IMR-90 (cell line): Measurements from ENCODE around the gene PLEKHG7. TPM values are rescaled to one million over a fixed set of nuclear protein-coding genes. Genes with fewer than 3 reads are reported as not detected.
A peak's percentile ranks its signal among the peaks of the same experiment; 100 is the strongest.

Experiments
- ATAC-seq: fragments of 200-7000 bp; cut with Tn5 transposase; 2 replicates; pipeline ENCODE4 v1.9.1; 2020; ENCODE audit warnings: low read depth, mild to moderate bottlenecking, moderate library complexity
- BruUV-seq: library from RNA; stranded (reverse); fragments of 400-500 nt; replicated peaks from 2 replicates; lab custom pipeline; 2021; lab: Mats Ljungman, UMichigan
- CTCF ChIA-PET: fragments of 300-600 bp; formaldehyde crosslinking; extraction: SDS; loops from one replicate; lab custom pipeline; 2021; ENCODE audit warnings: antibody characterized with exemption; lab: Yijun Ruan, JAX
- POLR2A ChIA-PET: fragments of 300-600 bp; sonication (Branson Sonifier 250); formaldehyde crosslinking; loops from one replicate; lab custom pipeline; 2022; ENCODE audit warnings: antibody characterized with exemption; ENCODE audit not compliant: unreplicated experiment; lab: Charles Lee
- DNase-seq: peaks from one replicate; pipeline ENCODE4 v3.0.0; 2013
- H2AFZ ChIP-seq: replicated peaks from 2 replicates; pipeline ENCODE3; 2013; ENCODE audit warnings: low read length, mild to moderate bottlenecking; ENCODE audit not compliant: poor library complexity
- H2AK5ac ChIP-seq: 2 replicates; pipeline ENCODE4 v1.6.1; 2013; ENCODE audit warnings: low read depth, low read length, inconsistent platforms
- H2AK9ac ChIP-seq: replicated peaks from 2 replicates; pipeline ENCODE3; 2013; ENCODE audit warnings: mild to moderate bottlenecking, low read depth, low read length, moderate library complexity; ENCODE audit not compliant: poor library complexity
- H2BK120ac ChIP-seq: 2 replicates; pipeline ENCODE4 v1.6.1; 2013; ENCODE audit warnings: low read depth, low read length, inconsistent platforms
- H2BK15ac ChIP-seq: 3 replicates; pipeline ENCODE4 v1.6.1; 2013; ENCODE audit warnings: low read depth, low read length, inconsistent platforms
- H2BK20ac ChIP-seq: 2 replicates; pipeline ENCODE4 v1.6.1; 2013; ENCODE audit warnings: low read depth, mild to moderate bottlenecking, inconsistent platforms, low read length, moderate library complexity
- H2BK5ac ChIP-seq: 2 replicates; pipeline ENCODE4 v1.6.1; 2013; ENCODE audit warnings: mild to moderate bottlenecking, low read depth, low read length, inconsistent platforms; ENCODE audit not compliant: poor library complexity, severe bottlenecking
- H3K14ac ChIP-seq: replicated peaks from 2 replicates; pipeline ENCODE4 v1.6.1; 2013; ENCODE audit warnings: low read depth, low read length, inconsistent platforms
- H3K18ac ChIP-seq: 2 replicates; pipeline ENCODE4 v1.6.1; 2013; ENCODE audit warnings: low read depth, low read length, control low read depth
- H3K23ac ChIP-seq: 2 replicates; pipeline ENCODE4 v1.6.1; 2013; ENCODE audit warnings: low read depth, low read length, inconsistent platforms
- H3K27ac ChIP-seq: 2 replicates; pipeline ENCODE4 v1.5.1; 2013; ENCODE audit warnings: mild to moderate bottlenecking, control low read depth, low read length; ENCODE audit not compliant: insufficient read depth
- H3K27me3 ChIP-seq: 2 replicates; pipeline ENCODE4 v1.6.1; 2013; ENCODE audit warnings: low read length; ENCODE audit not compliant: control insufficient read depth, insufficient read depth
- H3K36me3 ChIP-seq: 2 replicates; pipeline ENCODE4 v1.6.1; 2013; ENCODE audit warnings: low read length, mixed read lengths; ENCODE audit not compliant: control insufficient read depth, insufficient read depth
- H3K4ac ChIP-seq: 2 replicates; pipeline ENCODE4 v1.6.1; 2013; ENCODE audit warnings: low read depth, low read length, inconsistent platforms
- H3K4me1 ChIP-seq: 2 replicates; pipeline ENCODE4 v1.6.1; 2013; ENCODE audit warnings: low read length, mixed read lengths; ENCODE audit not compliant: control insufficient read depth, insufficient read depth
- H3K4me2 ChIP-seq: 2 replicates; pipeline ENCODE4 v1.6.1; 2013; ENCODE audit warnings: low read depth, mild to moderate bottlenecking, control low read depth, low read length, moderate library complexity
- H3K4me3 ChIP-seq: 2 replicates; pipeline ENCODE4 v1.5.1; 2013; ENCODE audit warnings: low read depth, mild to moderate bottlenecking, control low read depth, low read length, moderate library complexity; ENCODE audit not compliant: insufficient read depth
- H3K56ac ChIP-seq: 2 replicates; pipeline ENCODE4 v1.6.1; 2013; ENCODE audit warnings: low read length, inconsistent platforms; ENCODE audit not compliant: insufficient read depth; ENCODE audit errors: extremely low read depth
- H3K79me1 ChIP-seq, 2 experiments: 2 replicates each; pipeline ENCODE4 v1.6.1; 2013; ENCODE audit warnings: low read length in 2 of 2, inconsistent platforms in 1 of 2, low read depth in 1 of 2
- H3K9ac ChIP-seq: 2 replicates; pipeline ENCODE4 v1.6.1; 2013; ENCODE audit warnings: low read depth, low read length, control low read depth
- H3K9me1 ChIP-seq: 2 replicates; pipeline ENCODE4 v1.6.1; 2013; ENCODE audit warnings: low read length, inconsistent platforms; ENCODE audit not compliant: insufficient read depth
- H3K9me3 ChIP-seq: 2 replicates; pipeline ENCODE4 v1.6.1; 2013; ENCODE audit warnings: low read length; ENCODE audit not compliant: control insufficient read depth, insufficient read depth
- H4K20me1 ChIP-seq: 2 replicates; pipeline ENCODE4 v1.6.1; 2013; ENCODE audit warnings: low read length, inconsistent platforms; ENCODE audit not compliant: insufficient read depth
- H4K5ac ChIP-seq: 2 replicates; pipeline ENCODE4 v1.6.1; 2013; ENCODE audit warnings: mild to moderate bottlenecking, low read depth, low read length, control low read depth
- H4K8ac ChIP-seq, 2 experiments: 2 replicates each; pipeline ENCODE4 v1.6.1; 2013; ENCODE audit warnings: low read depth in 2 of 2, low read length in 2 of 2, control low read depth in 1 of 2, inconsistent platforms in 1 of 2
- H4K91ac ChIP-seq: 2 replicates; pipeline ENCODE4 v1.6.1; 2013; ENCODE audit warnings: low read depth, low read length, inconsistent platforms; ENCODE audit not compliant: insufficient read depth
- BHLHE40 ChIP-seq: fragments of 150-350 bp; IDR thresholded peaks from 2 replicates; pipeline ENCODE4 v1.6.1; 2016; ENCODE audit warnings: mild to moderate bottlenecking, low read depth, low read length
- CEBPB ChIP-seq: IDR thresholded peaks from 2 replicates; pipeline ENCODE4 v1.6.1; 2012; ENCODE audit warnings: low read depth, low read length, improper control_type of control experiment
- CHD1 ChIP-seq: IDR thresholded peaks from 2 replicates; pipeline ENCODE4 v1.6.1; 2012; ENCODE audit warnings: low read depth, low read length, improper control_type of control experiment
- CTCF ChIP-seq: conservative IDR thresholded peaks from 2 replicates; pipeline ENCODE4 v1.5.1; 2012; ENCODE audit warnings: mild to moderate bottlenecking, low read depth, low read length, improper control_type of control experiment
- FOS ChIP-seq: fragments of 150-350 bp; IDR thresholded peaks from 2 replicates; pipeline ENCODE4 v1.6.1; 2016; ENCODE audit warnings: low read depth, low read length
- MAFK ChIP-seq: IDR thresholded peaks from 2 replicates; pipeline ENCODE4 v1.6.1; 2012; ENCODE audit warnings: low read depth, low read length, improper control_type of control experiment
- MAZ ChIP-seq: IDR thresholded peaks from 2 replicates; pipeline ENCODE4 v1.6.1; 2012; ENCODE audit warnings: low read depth, mild to moderate bottlenecking, low read length, improper control_type of control experiment, moderate library complexity, borderline replicate concordance
- MXI1 ChIP-seq: IDR thresholded peaks from 2 replicates; pipeline ENCODE4 v1.6.1; 2012; ENCODE audit warnings: low read depth, mild to moderate bottlenecking, low read length, moderate library complexity, borderline replicate concordance
- NFE2L2 ChIP-seq: fragments of 150-350 bp; IDR thresholded peaks from 2 replicates; pipeline ENCODE4 v1.6.1; 2016; ENCODE audit warnings: low read depth, mild to moderate bottlenecking, low read length
- POLR2A ChIP-seq: IDR thresholded peaks from 2 replicates; pipeline ENCODE4 v1.6.1; 2012; ENCODE audit warnings: mild to moderate bottlenecking, low read depth, low read length
- RAD21 ChIP-seq: IDR thresholded peaks from 2 replicates; pipeline ENCODE4 v1.6.1; 2012; ENCODE audit warnings: low read length, improper control_type of control experiment
- RCOR1 ChIP-seq: IDR thresholded peaks from 2 replicates; pipeline ENCODE4 v1.6.1; 2012; ENCODE audit warnings: mild to moderate bottlenecking, low read length, improper control_type of control experiment; ENCODE audit not compliant: insufficient replicate concordance
- RFX5 ChIP-seq: IDR thresholded peaks from 2 replicates; pipeline ENCODE4 v1.8.0; 2012; ENCODE audit warnings: low read depth, mild to moderate bottlenecking, low read length, moderate library complexity
- SMC3 ChIP-seq: fragments of 150-350 bp; IDR thresholded peaks from 2 replicates; pipeline ENCODE4 v1.6.1; 2016; ENCODE audit warnings: low read depth, mild to moderate bottlenecking, antibody characterized with exemption, low read length, moderate library complexity
- USF2 ChIP-seq: fragments of 150-350 bp; IDR thresholded peaks from 2 replicates; pipeline ENCODE4 v1.6.1; 2017; ENCODE audit warnings: mild to moderate bottlenecking, antibody characterized with exemption, low read length, low read depth
- WGBS, 2 experiments: methylation state at CpG; one replicate each; pipeline versions ENCODE4 v1.1.5 to v1.1.7; 2013; ENCODE audit warnings: missing lambda C conversion rate in 2 of 2; ENCODE audit not compliant: insufficient read length in 1 of 2; ENCODE audit errors: extremely low coverage in 2 of 2; 5-methylcytosine and 5-hydroxymethylcytosine counted together
- dilution Hi-C: fragments of 300-500 bp; cut with HindIII; formaldehyde crosslinking; loops from one replicate; pipeline ENCODE4 v1.14.3; 2018; ENCODE audit warnings: low sequenced_read_pairs; ENCODE audit not compliant: unreplicated experiment
- in situ Hi-C: fragments of 300-500 bp; cut with MboI; formaldehyde crosslinking; loops from 3 replicates; pipeline ENCODE4 v1.14.3; 2019; ENCODE audit warnings: low sequenced_read_pairs, inconsistent platforms, mixed read lengths
- intact Hi-C: fragments of 100-400 bp; cut with micrococcal nuclease; formaldehyde crosslinking; loops from 2 replicates; pipeline ENCODE4 v1.10.0; 2022
- polyA plus RNA-seq, 3 experiments: library from polyadenylated mRNA; depleted of rRNA; stranded (reverse); fragments of >200 nt; gene quantifications; 2 replicates each; pipeline ENCODE4 v1.2.3, GENCODE V29; 2012; ENCODE audit warnings: low replicate concordance in 1 of 3
- total RNA-seq: library from RNA; depleted of rRNA; stranded (reverse); fragments of >200 nt; gene quantifications from 2 replicates; pipeline ENCODE4 v1.2.3, GENCODE V29; 2012

Gene PLEKHG7
- total and polyA plus RNA-seq, 2 of the 4 experiments (the other 2 are of a cell fraction), result not detected

- dilution Hi-C loops, result no loop called here
- H3K9ac ChIP-seq, result no peak overlapping the region
- 0 out of 2 replicates have a peak overlapping the region, but pooled peaks have one; percentile 10 for H4K5ac ChIP-seq
- peak overlapping the region; percentile 72; the same call in 1 of the 2 replicates for H2BK20ac ChIP-seq
- peak overlapping the region; percentile 39 to 49; a peak in 3 of 4 replicates for H4K8ac ChIP-seq
- no peaks in the 10 kb centered on the region for H3K27me3 ChIP-seq
- peak overlapping the region; percentile 57; the same call in 1 of the 2 replicates for H2BK120ac ChIP-seq
- no peaks in the 10 kb centered on the region for H3K36me3 ChIP-seq
- H2AFZ ChIP-seq, result peak overlapping the region; percentile 41
- H3K4me1 ChIP-seq, result peaks cover 3% of the 10 kb centered on the region; the same call in 1 of the 2 replicates
- ATAC-seq, result peak; percentile 99
- no peaks in the 10 kb centered on the region for H3K9me3 ChIP-seq
- ChIA-PET POLR2A (no interaction called here), CTCF (interaction anchor here (1.0 kb wide), 1 partner anchor 16 kb away, joined by 3 read pairs; no protein-coding TSS in a partner anchor)
- peak overlapping the region; percentile 38; the same call in 1 of the 2 replicates for H3K4me2 ChIP-seq
- WGBS, 2 experiments, result no CpG with 5 or more reads among the region's 4 CpGs
- no peak overlapping the region for H2BK15ac ChIP-seq
- peak overlapping the region; percentile 31; the same call in 1 of the 2 replicates for H3K4ac ChIP-seq
- no peak overlapping the region for H3K4me3 ChIP-seq
- no TSS peak for BruUV-seq
- H3K14ac ChIP-seq, result peak overlapping the region; percentile 65
- H4K91ac ChIP-seq, result peak overlapping the region; percentile 64
- H3K56ac ChIP-seq, result no peak overlapping the region
- H2BK5ac ChIP-seq, result peak overlapping the region; percentile 61
- peak overlapping the region; percentile 16; the same call in 1 of the 2 replicates for H3K27ac ChIP-seq
- H3K79me1 ChIP-seq, result no peaks in the 10 kb centered on the region
- H3K23ac ChIP-seq, result peak overlapping the region; percentile 24
- intact Hi-C loops, result no loop called here
- H4K20me1 ChIP-seq, result no peaks in the 10 kb centered on the region
- peak overlapping the region; percentile 31; the same call in 1 of the 2 replicates for H3K18ac ChIP-seq
- peak overlapping the region; percentile 53; the same call in 1 of the 2 replicates for H2AK5ac ChIP-seq
- 0 out of 2 replicates have a peak, but pooled peaks cover 2% of the 10 kb centered on the region for H3K9me1 ChIP-seq
- in situ Hi-C loops, result no loop called here
- peak; percentile 97 for DNase-seq
- H2AK9ac ChIP-seq, result peak overlapping the region; percentile 70
- TF ChIP-seq RCOR1, result no peak
- TF ChIP-seq USF2, result no peak
- no peak for TF ChIP-seq CTCF
- no peak for TF ChIP-seq CHD1
- TF ChIP-seq NFE2L2, result peak; percentile 74
- TF ChIP-seq RFX5, result no peak
- TF ChIP-seq MAZ, result peak; percentile 39; the same call in 1 of the 2 replicates
- TF ChIP-seq POLR2A, result no peak
- no peak for TF ChIP-seq RAD21
- TF ChIP-seq SMC3, result no peak
- no peak for TF ChIP-seq MXI1
- no peak for TF ChIP-seq CEBPB
- peak; percentile 95 for TF ChIP-seq FOS
- TF ChIP-seq MAFK, result no peak
- peak; percentile 46; the same call in 1 of the 2 replicates for TF ChIP-seq BHLHE40
These were observed 43.2 kb downstream of the PLEKHG7 start for GRCh38 chr12:92745856-92746550.
